Measurements from ENCODE around the gene RFX7.
A peak's percentile ranks its signal among the peaks of the same experiment; 100 is the strongest.

RFX7 gene

GRCh38 chr15:56124391-56124790, 119.3 kb downstream of the RFX7 start:
- FAIRE-seq, result no peak

- FAIRE-seq, result no peak
Measured at GRCh38 chr15:56105855-56106254, 137.8 kb downstream of the RFX7 start.

- no peak for FAIRE-seq
Measured at GRCh38 chr15:56102441-56102840, 141.2 kb downstream of the RFX7 start.

GRCh38 chr15:56099311-56099710, 144.4 kb downstream of the RFX7 start:
- no peak for FAIRE-seq

GRCh38 chr15:56098195-56098863, 145.3 kb downstream of the RFX7 start:
- no peak for FAIRE-seq

GRCh38 chr15:56095406-56095805, 148.3 kb downstream of the RFX7 start:
- no peak for FAIRE-seq

- FAIRE-seq, result no peak
Measured at GRCh38 chr15:56094171-56094570, 149.5 kb downstream of the RFX7 start.

- no peak for FAIRE-seq
Measured at GRCh38 chr15:56088389-56088788, 155.3 kb downstream of the RFX7 start.

- FAIRE-seq, result no peak
Measured at GRCh38 chr15:56086566-56086965, 157.1 kb downstream of the RFX7 start.

- no peak for FAIRE-seq
Measured at GRCh38 chr15:56082263-56082761, 161.4 kb downstream of the RFX7 start.

GRCh38 chr15:56077081-56077480, 166.6 kb downstream of the RFX7 start:
- FAIRE-seq, result no peak

- no peak for FAIRE-seq
Measured at GRCh38 chr15:56076640-56077039, 167.0 kb downstream of the RFX7 start.

- FAIRE-seq, result no peak
Measured at GRCh38 chr15:56074481-56075265, 169.0 kb downstream of the RFX7 start.

- FAIRE-seq, result no peak
Measured at GRCh38 chr15:56064152-56064551, 179.5 kb downstream of the RFX7 start.

GRCh38 chr15:56059716-56060115, 184.0 kb downstream of the RFX7 start:
- FAIRE-seq, result no peak

GRCh38 chr15:56058986-56059385, 184.7 kb downstream of the RFX7 start:
- FAIRE-seq, result no peak

- no peak for FAIRE-seq
Measured at GRCh38 chr15:56056626-56057025, 187.1 kb downstream of the RFX7 start.

GRCh38 chr15:56053046-56053400, 190.7 kb downstream of the RFX7 start:
- no peak for FAIRE-seq

GRCh38 chr15:56052395-56053045, 191.2 kb downstream of the RFX7 start:
- FAIRE-seq, result peak; percentile 14

- no peak for FAIRE-seq
Measured at GRCh38 chr15:56051676-56052075, 192.0 kb downstream of the RFX7 start.

GRCh38 chr15:56049577-56049976, 194.1 kb downstream of the RFX7 start:
- no peak for FAIRE-seq

GRCh38 chr15:56047354-56047753, 196.3 kb downstream of the RFX7 start:
- no peak for FAIRE-seq

- FAIRE-seq, result no peak
Measured at GRCh38 chr15:56045068-56045748, 198.5 kb downstream of the RFX7 start.

Measured in colon (tissue), 2 donors.